Liver (tissue), 3 donors: ENCODE measurements around the gene STK40.

Source experiments
- CTCF ChIP-seq: fragments of 150-350 bp; IDR thresholded peaks from 2 replicates; pipeline ENCODE4 v1.5.1; 2017; ENCODE audit warnings: improper control_type of control experiment, low read depth, low read length; ENCODE audit not compliant: missing input control
- JUND ChIP-seq, 2 donors: IDR thresholded peaks; 2 replicates each; pipeline ENCODE4 v1.6.1; 2016; ENCODE audit warnings: antibody characterized with exemption in 2 of 2
- MAX ChIP-seq: IDR thresholded peaks from 2 replicates; pipeline ENCODE4 v1.6.1; 2016; ENCODE audit warnings: antibody characterized with exemption
- NR2F2 ChIP-seq: IDR thresholded peaks from 2 replicates; pipeline ENCODE4 v1.6.1; 2016; ENCODE audit warnings: antibody characterized with exemption
- RAD21 ChIP-seq, 2 donors: IDR thresholded peaks; 2 replicates each; pipeline ENCODE4 v1.6.1; 2016; ENCODE audit warnings: antibody characterized with exemption in 2 of 2, mild to moderate bottlenecking in 2 of 2
- REST ChIP-seq: IDR thresholded peaks from 2 replicates; pipeline ENCODE4 v1.6.1; 2016; ENCODE audit warnings: antibody characterized with exemption, mild to moderate bottlenecking
- RXRA ChIP-seq, 2 donors: IDR thresholded peaks; 2 replicates each; pipeline ENCODE4 v1.6.1; 2017 to 2018; ENCODE audit warnings: antibody characterized with exemption in 2 of 2, mild to moderate bottlenecking in 1 of 2
- SP1 ChIP-seq: IDR thresholded peaks from 2 replicates; pipeline ENCODE4 v1.6.1; 2018; ENCODE audit warnings: antibody characterized with exemption, mild to moderate bottlenecking
- TAF1 ChIP-seq: conservative IDR thresholded peaks from 2 replicates; pipeline ENCODE4 v1.6.1; 2016; ENCODE audit warnings: antibody characterized with exemption, mild to moderate bottlenecking
- YY1 ChIP-seq: IDR thresholded peaks from 2 replicates; pipeline ENCODE4 v1.6.1; 2016; ENCODE audit warnings: antibody characterized with exemption, mild to moderate bottlenecking
- donor health status: healthy.
- donor health status: healthy.

GRCh38 chr1:36344395-36344680, 41.4 kb downstream of the STK40 start:
- no peak for TF ChIP-seq CTCF
- TF ChIP-seq TAF1, result no peak
- no peak for TF ChIP-seq NR2F2
- TF ChIP-seq RXRA (IDR thresholded peaks at IDR 0.05), result no peak
- no peak for TF ChIP-seq MAX
- no peak for TF ChIP-seq SP1
- TF ChIP-seq JUND (IDR thresholded peaks at IDR 0.05), result no peak
- no peak for TF ChIP-seq YY1
- no peak for TF ChIP-seq REST
- TF ChIP-seq RAD21 (IDR thresholded peaks at IDR 0.05), result no peak
